ENCODE results near the gene BGN. TPM values are rescaled to one million over a fixed set of nuclear protein-coding genes. Genes with fewer than 3 reads are reported as not detected.

Gene BGN
- polyA plus RNA-seq, 4 donors, result 3.1 to 23.2 (median 12.6) TPM

DNA sequence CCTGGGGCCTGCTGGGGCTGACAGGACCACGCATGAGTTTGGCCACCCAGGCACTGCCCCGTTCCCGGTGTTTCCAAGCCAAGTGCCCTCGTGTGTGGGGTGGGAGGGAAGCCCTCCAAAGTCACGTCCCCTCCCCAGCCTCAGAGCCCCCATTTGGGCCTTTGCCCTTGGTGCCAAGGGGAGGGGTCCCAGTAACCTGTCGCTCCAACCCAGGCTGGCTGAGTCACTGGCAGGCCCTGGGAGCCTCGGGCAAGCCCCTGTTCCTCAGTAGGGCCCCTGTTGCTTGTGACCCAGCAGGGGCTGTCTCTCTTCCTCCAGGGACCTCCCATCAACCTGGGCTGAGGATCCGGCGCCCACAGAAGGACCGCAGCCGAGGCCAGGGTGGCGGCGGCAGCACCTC lies 13.7 kb upstream of the BGN start:
- no peak for FAIRE-seq
- H3K4me1 ChIP-seq (ENCODE audit: control insufficient read depth in 3 of 3, insufficient read depth in 2 of 3, low read depth in 1 of 3, low read length in 2 of 3), result peaks cover 0 to 2% (median 0%) of the 10 kb centered on the region in 3 donors
- 90 to 100% (median 93%) methylated on average over 4 to 13 of the region's 13 CpGs for WGBS, 3 donors

DNA sequence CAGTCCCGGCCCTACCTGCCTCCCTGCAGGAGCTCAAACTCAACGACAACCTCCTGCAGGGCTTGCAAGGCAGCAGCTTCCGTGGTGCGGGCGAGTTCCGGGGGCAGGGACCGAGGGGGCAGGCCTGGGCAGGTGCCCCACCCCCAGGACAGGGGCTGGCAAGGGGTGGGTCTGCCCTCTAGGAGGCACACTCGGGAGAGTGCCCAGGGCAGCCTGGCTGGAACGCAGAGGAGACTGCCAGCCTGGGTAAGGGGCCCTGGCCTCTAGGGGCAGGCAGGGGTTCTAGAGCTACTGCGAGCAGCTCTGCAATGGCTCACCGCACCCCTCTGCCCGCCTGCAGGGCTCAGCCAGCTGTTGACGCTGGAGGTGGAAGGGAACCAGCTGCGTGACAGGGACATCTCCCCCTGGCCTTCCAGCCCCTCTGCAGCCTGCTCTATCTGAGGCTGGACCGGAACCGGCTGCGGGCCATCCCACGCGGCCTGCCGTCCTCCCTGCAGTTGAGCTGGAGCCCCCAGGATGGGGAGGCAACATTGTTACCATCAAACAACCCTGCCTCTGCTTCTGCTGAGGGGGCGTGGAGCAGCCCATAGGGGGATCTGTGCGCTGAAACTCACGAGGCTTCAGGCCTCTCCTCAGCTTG lies 12.3 kb upstream of the BGN start:
- peaks cover 0 to under 1% (median 0%) of the 10 kb centered on the region in 3 donors for H3K4me1 ChIP-seq (ENCODE audit: control insufficient read depth in 3 of 3, insufficient read depth in 2 of 3, low read depth in 1 of 3, low read length in 2 of 3)
- 83 to 89% (median 86%) methylated on average over 13 to 23 of the region's 23 CpGs for WGBS, 3 donors
- no peaks in the 10 kb centered on the region for H3K9me3 ChIP-seq (ENCODE audit: control insufficient read depth in 2 of 2, insufficient read depth in 1 of 2, low read depth in 1 of 2, low read length in 1 of 2)
- DNase-seq (no peak), FAIRE-seq (no peak)
- H3K36me3 ChIP-seq (ENCODE audit: control insufficient read depth in 3 of 3, insufficient read depth in 2 of 3, low read depth in 1 of 3, low read length in 3 of 3), result no peaks in the 10 kb centered on the region
- H3K4me3 ChIP-seq (ENCODE audit: low read depth in 1 of 3, low read length in 3 of 3), result no peak overlapping the region
- no peak overlapping the region for H3K27ac ChIP-seq (ENCODE audit: low read depth in 1 of 3, low read length in 2 of 3)
- no peaks in the 10 kb centered on the region for H3K27me3 ChIP-seq (ENCODE audit: control insufficient read depth in 3 of 3, insufficient read depth in 3 of 3, low read length in 3 of 3)

More for the DNA sequence above, 13.7 kb upstream of the BGN start:
- no peaks in the 10 kb centered on the region for H3K9me3 ChIP-seq (ENCODE audit: control insufficient read depth in 2 of 2, insufficient read depth in 1 of 2, low read depth in 1 of 2, low read length in 1 of 2)
- DNase-seq, result no peak
- no peak overlapping the region for H3K27ac ChIP-seq (ENCODE audit: low read depth in 1 of 3, low read length in 2 of 3)
- H3K36me3 ChIP-seq (ENCODE audit: control insufficient read depth in 3 of 3, insufficient read depth in 2 of 3, low read depth in 1 of 3, low read length in 3 of 3), result no peaks in the 10 kb centered on the region
- no peak overlapping the region for H3K4me3 ChIP-seq (ENCODE audit: low read depth in 1 of 3, low read length in 3 of 3)
- no peaks in the 10 kb centered on the region for H3K27me3 ChIP-seq (ENCODE audit: control insufficient read depth in 3 of 3, insufficient read depth in 3 of 3, low read length in 3 of 3)

DNA sequence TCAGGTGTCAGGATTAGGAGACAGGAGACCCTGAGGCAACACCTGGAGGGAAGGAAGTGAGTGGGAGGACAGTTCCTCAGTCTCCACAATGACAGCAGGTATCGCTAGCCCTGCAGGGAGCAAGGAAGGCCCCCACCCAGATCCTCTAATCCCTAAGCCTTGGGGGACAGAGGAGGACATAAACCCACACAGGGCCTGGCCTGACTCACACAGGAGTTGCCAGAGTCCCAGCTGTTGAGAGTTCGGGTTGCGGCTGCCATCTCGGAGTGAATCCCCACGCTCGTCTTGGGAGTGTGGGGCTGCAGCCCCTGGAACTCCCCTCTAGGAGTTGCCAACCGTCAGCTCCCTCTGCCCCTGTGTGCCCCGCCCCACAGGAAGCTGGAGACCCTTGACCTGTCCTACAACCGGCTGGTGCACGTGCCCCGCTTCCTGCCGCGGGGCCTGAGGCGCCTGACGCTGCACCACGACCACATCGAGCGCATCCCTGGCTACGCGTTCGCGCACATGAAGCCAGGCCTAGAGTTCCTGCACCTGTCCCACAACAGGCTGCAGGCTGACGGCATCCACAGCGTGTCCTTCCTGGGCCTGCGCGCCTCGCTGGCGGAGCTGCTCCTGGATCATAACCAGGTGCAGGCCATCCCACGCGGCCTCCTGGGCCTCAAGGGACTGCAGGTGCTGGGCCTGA lies 9.2 kb upstream of the BGN start:
- WGBS, 3 donors, result 64 to 83% (median 80%) methylated on average over 28 to 30 of the region's 30 CpGs
- H3K36me3 ChIP-seq (ENCODE audit: control insufficient read depth in 3 of 3, insufficient read depth in 2 of 3, low read depth in 1 of 3, low read length in 3 of 3), result no peaks in the 10 kb centered on the region
- FAIRE-seq (no peak), DNase-seq (no peak)
- H3K27ac ChIP-seq (ENCODE audit: low read depth in 1 of 3, low read length in 2 of 3), result no peak overlapping the region
- no peaks in the 10 kb centered on the region for H3K9me3 ChIP-seq (ENCODE audit: control insufficient read depth in 2 of 2, insufficient read depth in 1 of 2, low read depth in 1 of 2, low read length in 1 of 2)
- H3K27me3 ChIP-seq (ENCODE audit: control insufficient read depth in 3 of 3, insufficient read depth in 3 of 3, low read length in 3 of 3), result no peaks in the 10 kb centered on the region
- no peak overlapping the region for H3K4me3 ChIP-seq (ENCODE audit: low read depth in 1 of 3, low read length in 3 of 3)
- peaks cover 0 to 26% (median 0%) of the 10 kb centered on the region in 3 donors for H3K4me1 ChIP-seq (ENCODE audit: control insufficient read depth in 3 of 3, insufficient read depth in 2 of 3, low read depth in 1 of 3, low read length in 2 of 3)

DNA sequence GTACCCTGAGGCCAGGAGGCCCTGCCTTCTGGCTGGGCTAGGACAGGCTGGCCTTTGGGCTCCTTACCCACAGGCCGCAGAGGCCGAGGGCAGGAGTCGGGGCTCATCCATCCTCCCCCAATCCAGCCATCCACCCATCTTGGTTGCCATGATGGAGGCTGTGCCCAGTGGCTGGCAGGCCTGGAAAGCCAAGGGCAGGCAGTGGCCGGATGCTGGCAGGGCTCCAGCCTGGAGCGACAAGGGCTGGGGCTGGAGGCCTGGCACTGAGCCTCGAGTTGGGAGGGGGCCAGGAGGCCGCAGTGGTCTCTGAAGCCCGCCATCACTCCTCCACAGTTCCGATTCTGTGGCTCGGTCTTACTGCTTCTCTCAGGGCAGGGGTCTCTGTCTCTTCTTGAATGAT lies 8.6 kb upstream of the BGN start:
- WGBS, 3 donors, result 84 to 91% (median 87%) methylated on average over 10 of the region's 10 CpGs
- H3K9me3 ChIP-seq (ENCODE audit: control insufficient read depth in 2 of 2, insufficient read depth in 1 of 2, low read depth in 1 of 2, low read length in 1 of 2), result no peaks in the 10 kb centered on the region
- H3K4me3 ChIP-seq (ENCODE audit: low read depth in 1 of 3, low read length in 3 of 3), result no peak overlapping the region
- DNase-seq, result no peak
- no peaks in the 10 kb centered on the region for H3K36me3 ChIP-seq (ENCODE audit: control insufficient read depth in 3 of 3, insufficient read depth in 2 of 3, low read depth in 1 of 3, low read length in 3 of 3)
- H3K4me1 ChIP-seq (ENCODE audit: control insufficient read depth in 3 of 3, insufficient read depth in 2 of 3, low read depth in 1 of 3, low read length in 2 of 3), result peaks cover 0 to 32% (median 0%) of the 10 kb centered on the region in 3 donors
- FAIRE-seq, result no peak
- no peaks in the 10 kb centered on the region for H3K27me3 ChIP-seq (ENCODE audit: control insufficient read depth in 3 of 3, insufficient read depth in 3 of 3, low read length in 3 of 3)
- H3K27ac ChIP-seq (ENCODE audit: low read depth in 1 of 3, low read length in 2 of 3), result no peak overlapping the region

DNA sequence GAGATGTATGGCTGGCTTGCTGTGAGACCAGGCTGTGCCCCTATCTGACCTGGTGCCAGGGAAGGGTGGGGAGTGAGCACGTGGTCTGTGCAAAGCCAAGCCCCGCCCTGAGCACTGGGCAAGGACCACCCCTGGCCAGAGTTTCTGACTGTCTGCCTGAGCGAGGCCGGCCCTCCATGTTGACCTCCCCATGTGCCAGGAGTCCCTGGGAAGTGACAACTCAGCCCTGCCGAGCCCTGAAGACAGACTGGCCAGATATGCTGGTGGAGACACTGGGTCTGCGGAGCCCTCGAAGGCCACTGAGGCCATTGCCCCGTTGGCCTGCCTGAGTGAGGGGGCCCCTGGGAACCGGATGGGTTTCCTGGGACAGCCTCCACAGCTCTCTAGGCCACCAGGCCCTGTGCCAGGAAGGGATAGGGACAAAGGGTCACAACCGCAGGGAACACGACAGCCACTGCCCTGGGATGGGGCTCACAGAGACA lies 7.1 kb upstream of the BGN start:
- H3K27ac ChIP-seq (ENCODE audit: low read depth in 1 of 3, low read length in 2 of 3), result no peak overlapping the region
- H3K27me3 ChIP-seq (ENCODE audit: control insufficient read depth in 3 of 3, insufficient read depth in 3 of 3, low read length in 3 of 3), result no peaks in the 10 kb centered on the region
- no peak for FAIRE-seq
- no peaks in the 10 kb centered on the region for H3K9me3 ChIP-seq (ENCODE audit: control insufficient read depth in 2 of 2, insufficient read depth in 1 of 2, low read depth in 1 of 2, low read length in 1 of 2)
- no peak for DNase-seq
- no peak overlapping the region for H3K4me3 ChIP-seq (ENCODE audit: low read depth in 1 of 3, low read length in 3 of 3)
- H3K36me3 ChIP-seq (ENCODE audit: control insufficient read depth in 3 of 3, insufficient read depth in 2 of 3, low read depth in 1 of 3, low read length in 3 of 3), result no peaks in the 10 kb centered on the region
- peaks cover 0 to 46% (median 0%) of the 10 kb centered on the region in 3 donors for H3K4me1 ChIP-seq (ENCODE audit: control insufficient read depth in 3 of 3, insufficient read depth in 2 of 3, low read depth in 1 of 3, low read length in 2 of 3)
- 16 to 54% (median 51%) methylated on average over 5 to 11 of the region's 11 CpGs for WGBS, 3 donors

DNA sequence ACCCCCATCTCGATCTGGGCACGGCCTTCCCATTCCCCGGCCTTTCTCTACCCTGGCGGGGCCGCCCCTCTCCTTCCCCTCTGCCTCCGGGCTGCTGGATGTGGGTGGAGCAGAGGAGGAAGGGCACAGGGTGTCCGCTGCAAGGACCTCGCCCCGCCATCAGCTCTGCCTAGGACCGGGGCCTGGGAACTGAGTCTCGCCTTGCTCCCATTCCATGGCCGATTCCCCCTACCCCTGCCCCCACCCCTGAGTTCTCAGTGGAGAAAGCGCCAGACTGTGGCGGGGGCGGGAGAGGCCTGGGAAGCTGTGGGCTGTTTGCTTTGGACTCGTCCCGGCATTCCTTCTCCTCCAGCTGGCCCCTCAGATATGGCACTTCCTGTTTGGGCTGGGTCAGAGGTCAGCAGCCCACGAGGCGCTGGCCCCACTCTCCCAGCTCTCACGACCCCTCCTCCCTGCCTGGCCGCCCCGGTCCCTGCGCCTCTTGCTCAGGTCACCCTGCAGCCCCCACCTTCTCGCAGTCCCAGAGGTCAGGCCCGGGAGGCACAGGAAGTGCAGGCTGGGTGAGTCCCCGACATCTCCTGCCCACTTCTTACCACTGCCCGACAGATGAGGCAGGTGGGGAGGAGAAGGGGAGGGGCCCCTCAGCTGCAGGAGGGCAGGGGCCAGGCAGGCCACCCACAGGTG lies 6.4 kb upstream of the BGN start:
- Histone ChIP-seq H3K27me3 (ENCODE audit: control insufficient read depth in 3 of 3, insufficient read depth in 3 of 3, low read length in 3 of 3) (no peaks in the 10 kb centered on the region), H3K9me3 (ENCODE audit: control insufficient read depth in 2 of 2, insufficient read depth in 1 of 2, low read depth in 1 of 2, low read length in 1 of 2) (no peaks in the 10 kb centered on the region), H3K4me3 (ENCODE audit: low read depth in 1 of 3, low read length in 3 of 3) (no peak overlapping the region), H3K36me3 (ENCODE audit: control insufficient read depth in 3 of 3, insufficient read depth in 2 of 3, low read depth in 1 of 3, low read length in 3 of 3) (no peaks in the 10 kb centered on the region), H3K4me1 (ENCODE audit: control insufficient read depth in 3 of 3, insufficient read depth in 2 of 3, low read depth in 1 of 3, low read length in 2 of 3) (peaks cover 0 to 48% (median 0%) of the 10 kb centered on the region in 3 donors), H3K27ac (ENCODE audit: low read depth in 1 of 3, low read length in 2 of 3) (peak overlapping the region in 1 of 3 donors; percentile 45)
- WGBS, 3 donors, result 26 to 48% (median 32%) methylated on average over 11 to 27 of the region's 27 CpGs
- DNase-seq, result peak in 1 of 2 donors; percentile 40
- no peak for FAIRE-seq

DNA sequence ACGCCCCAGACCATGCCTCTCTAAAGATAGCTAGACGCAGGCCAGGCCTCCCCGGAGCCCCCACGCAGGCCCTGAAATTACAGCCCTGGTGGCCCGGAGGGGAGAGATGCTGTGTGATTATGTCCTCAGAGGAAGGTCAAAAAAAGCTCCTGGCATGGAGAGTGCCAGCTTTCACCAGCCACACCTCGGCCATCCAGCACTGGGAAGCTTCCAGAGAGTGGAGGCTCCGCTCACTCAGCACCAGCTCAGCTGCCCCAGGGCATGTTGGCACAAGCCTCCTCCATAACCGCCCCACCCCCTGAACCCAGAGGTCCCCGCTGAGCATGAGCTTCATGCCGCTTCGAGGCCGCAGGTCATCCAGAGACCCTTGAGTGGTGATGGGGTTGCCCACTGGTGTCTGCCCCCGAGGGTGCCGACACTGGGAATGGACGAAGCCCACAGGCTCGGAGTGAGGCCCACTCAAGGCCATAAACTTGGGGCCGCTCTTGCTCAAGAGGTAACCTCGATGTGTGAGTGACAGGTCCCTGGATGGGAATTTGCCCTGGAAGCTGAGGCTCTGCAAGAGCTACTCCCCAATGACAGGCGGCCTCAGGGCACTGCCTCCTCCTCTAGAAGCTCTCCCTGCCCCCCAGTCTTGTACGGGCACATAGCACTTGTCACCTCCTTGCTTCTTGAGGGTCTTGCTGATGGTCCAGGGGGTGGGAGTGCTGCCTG lies 4.4 kb upstream of the BGN start:
- Histone ChIP-seq H3K36me3 (ENCODE audit: control insufficient read depth in 3 of 3, insufficient read depth in 2 of 3, low read depth in 1 of 3, low read length in 3 of 3) (no peaks in the 10 kb centered on the region), H3K9me3 (ENCODE audit: control insufficient read depth in 2 of 2, insufficient read depth in 1 of 2, low read depth in 1 of 2, low read length in 1 of 2) (no peaks in the 10 kb centered on the region), H3K27me3 (ENCODE audit: control insufficient read depth in 3 of 3, insufficient read depth in 3 of 3, low read length in 3 of 3) (no peaks in the 10 kb centered on the region), H3K4me1 (ENCODE audit: control insufficient read depth in 3 of 3, insufficient read depth in 2 of 3, low read depth in 1 of 3, low read length in 2 of 3) (peaks cover 0 to 53% (median 0%) of the 10 kb centered on the region in 3 donors), H3K4me3 (ENCODE audit: low read depth in 1 of 3, low read length in 3 of 3) (no peak overlapping the region), H3K27ac (ENCODE audit: low read depth in 1 of 3, low read length in 2 of 3) (peak overlapping the region in 1 of 3 donors; percentile 52)
- 86 to 87% (median 87%) methylated on average over 19 to 20 of the region's 20 CpGs for WGBS, 3 donors
- DNase-seq (peak in 1 of 2 donors; percentile 51), FAIRE-seq (no peak)

DNA sequence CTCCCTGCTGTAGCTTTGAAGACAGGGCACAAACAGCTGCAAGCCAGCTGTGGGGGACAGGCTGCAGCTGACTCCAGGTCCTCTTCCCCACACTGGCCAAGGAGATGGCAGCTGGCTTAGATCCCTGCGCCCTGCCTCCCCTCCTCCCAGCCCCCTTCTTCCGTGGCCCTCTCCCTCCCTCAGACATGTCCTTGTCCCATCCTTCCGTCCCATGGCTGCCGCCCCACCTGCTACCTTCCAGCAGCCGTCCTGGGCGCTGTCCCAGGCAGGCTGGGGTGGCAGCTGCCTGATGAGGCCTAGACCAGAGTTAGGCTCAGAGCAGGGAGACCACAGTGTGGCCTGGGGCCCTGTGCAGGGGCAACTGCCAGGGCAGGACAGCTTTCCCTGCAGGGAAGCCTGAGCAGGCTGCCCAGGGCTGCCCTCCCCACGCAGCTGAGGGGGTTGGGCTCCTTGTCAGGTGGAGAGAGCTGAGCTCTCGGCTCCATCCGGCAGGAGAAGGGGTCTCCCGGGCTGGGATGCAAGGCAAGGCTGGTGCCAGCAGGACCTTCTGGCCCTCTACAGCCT lies 3.3 kb upstream of the BGN start:
- FAIRE-seq (no peak), DNase-seq (no peak)
- peaks cover 0 to 53% (median 0%) of the 10 kb centered on the region in 3 donors for H3K4me1 ChIP-seq (ENCODE audit: control insufficient read depth in 3 of 3, insufficient read depth in 2 of 3, low read depth in 1 of 3, low read length in 2 of 3)
- H3K9me3 ChIP-seq (ENCODE audit: control insufficient read depth in 2 of 2, insufficient read depth in 1 of 2, low read depth in 1 of 2, low read length in 1 of 2), result no peaks in the 10 kb centered on the region
- H3K4me3 ChIP-seq (ENCODE audit: low read depth in 1 of 3, low read length in 3 of 3), result no peak overlapping the region
- H3K27ac ChIP-seq (ENCODE audit: low read depth in 1 of 3, low read length in 2 of 3), result peak overlapping the region in 1 of 3 donors; percentile 52
- no peaks in the 10 kb centered on the region for H3K27me3 ChIP-seq (ENCODE audit: control insufficient read depth in 3 of 3, insufficient read depth in 3 of 3, low read length in 3 of 3)
- H3K36me3 ChIP-seq (ENCODE audit: control insufficient read depth in 3 of 3, insufficient read depth in 2 of 3, low read depth in 1 of 3, low read length in 3 of 3), result no peaks in the 10 kb centered on the region
- 9 to 55% (median 44%) methylated on average over 6 to 10 of the region's 10 CpGs for WGBS, 3 donors

Data from small intestine (tissue), 7 donors.